ENCODE measurements around the gene ZYG11B. TPM values are rescaled to one million over a fixed set of nuclear protein-coding genes. Genes with fewer than 3 reads are reported as not detected.
A peak's percentile ranks its signal among the peaks of the same experiment; 100 is the strongest.

ZYG11B gene
- total and polyA plus RNA-seq, 2 of the 13 experiments (the other 11 are each of a cell fraction or from before 2014, with no cell fraction given), result 6.9 to 17.9 TPM

- peak overlapping the region; percentile 35 for H2AFZ ChIP-seq (ENCODE audit: low read length)
- no peaks in the 10 kb centered on the region for H3K79me2 ChIP-seq (ENCODE audit: insufficient read depth, low read length)
- WGBS (ENCODE audit: low lambda C conversion rate), result 47% methylated on average over 18 of the region's 18 CpGs
- BruUV-seq (replicated peaks), result no TSS peak
- FAIRE-seq (peak; percentile 37), DNase-seq (ENCODE audit: low spot score) (no peak), ATAC-seq (no peak)
- no peaks in the 10 kb centered on the region; a peak in 1 of 5 replicates for H3K27me3 ChIP-seq (ENCODE audit: control insufficient read depth in 1 of 2, insufficient read depth in 2 of 2, low read length in 2 of 2)
- H3K9ac ChIP-seq (ENCODE audit: insufficient read depth, low read depth, low read length), result no peak overlapping the region
- peak overlapping the region in 1 of 3 experiments; percentile 4; a peak in 1 of 6 replicates for H3K4me3 ChIP-seq (replicated peaks in 1 of 3; ENCODE audit: insufficient read depth in 1 of 3, low read depth in 2 of 3, low read length in 3 of 3)
- CTCF ChIA-PET (ENCODE audit: low intra/inter-chr PET ratio, low total read pairs), result no interaction called here
- H4K20me1 ChIP-seq (ENCODE audit: insufficient read depth, low read length), result no peaks in the 10 kb centered on the region
- no peaks in the 10 kb centered on the region for H3K36me3 ChIP-seq (replicated peaks in 1 of 2; ENCODE audit: control insufficient read depth in 1 of 2, insufficient read depth in 2 of 2, low read length in 2 of 2)
- H3K9me3 ChIP-seq (ENCODE audit: low read length), result no peaks in the 10 kb centered on the region
- H3K27ac ChIP-seq (ENCODE audit: extremely low read length, insufficient read depth, low read length), result no peak overlapping the region
- peaks cover 36% of the 10 kb centered on the region for H3K4me1 ChIP-seq (ENCODE audit: insufficient read depth, low read length)
- in situ Hi-C loops (cut with HindIII; ENCODE audit: extremely low pct_ligation_motif_present, low pct_unique_long_range_greater_than_20kb), result loop anchor here (10.0 kb wide), 1 partner anchor 478 kb away; no protein-coding TSS in a partner anchor
- POLR2A ChIA-PET, result no interaction called here
- intact Hi-C loops (cut with micrococcal nuclease; ENCODE audit: unreplicated experiment), result loop anchor here (10.0 kb wide), 2 partner anchors 118 to 218 kb away; partner anchors contain the start of genes ECHDC2 and SCP2
- peak overlapping the region; percentile 35 for H3K4me2 ChIP-seq (ENCODE audit: low read depth, low read length)
- TF ChIP-seq ZNF333 (CRISPR knock-in tag; IDR thresholded peaks at IDR 0.05; ENCODE audit: borderline replicate concordance), result no peak
- no peak for TF ChIP-seq PCBP2 (optimal IDR thresholded peaks at IDR 0.05; ENCODE audit: low read depth, low read length, poor library complexity, severe bottlenecking)
- no peak for TF ChIP-seq ZNF629 (CRISPR knock-in tag; conservative IDR thresholded peaks at IDR 0.05)
- no peak for TF ChIP-seq SATB2 (CRISPR knock-in tag; IDR thresholded peaks at IDR 0.05)
- TF ChIP-seq, protein P1, sequence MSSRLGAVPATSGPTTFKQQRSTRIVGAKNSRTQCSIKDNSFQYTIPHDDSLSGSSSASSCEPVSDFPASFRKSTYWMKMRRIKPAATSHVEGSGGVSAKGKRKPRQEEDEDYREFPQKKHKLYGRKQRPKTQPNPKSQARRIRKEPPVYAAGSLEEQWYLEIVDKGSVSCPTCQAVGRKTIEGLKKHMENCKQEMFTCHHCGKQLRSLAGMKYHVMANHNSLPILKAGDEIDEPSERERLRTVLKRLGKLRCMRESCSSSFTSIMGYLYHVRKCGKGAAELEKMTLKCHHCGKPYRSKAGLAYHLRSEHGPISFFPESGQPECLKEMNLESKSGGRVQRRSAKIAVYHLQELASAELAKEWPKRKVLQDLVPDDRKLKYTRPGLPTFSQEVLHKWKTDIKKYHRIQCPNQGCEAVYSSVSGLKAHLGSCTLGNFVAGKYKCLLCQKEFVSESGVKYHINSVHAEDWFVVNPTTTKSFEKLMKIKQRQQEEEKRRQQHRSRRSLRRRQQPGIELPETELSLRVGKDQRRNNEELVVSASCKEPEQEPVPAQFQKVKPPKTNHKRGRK (CRISPR knock-in tag; IDR thresholded peaks at IDR 0.05), result no peak
- TF ChIP-seq ZNF326 (CRISPR knock-in tag; IDR thresholded peaks at IDR 0.05; ENCODE audit: borderline replicate concordance), result no peak
- TF ChIP-seq HNRNPH1 (optimal IDR thresholded peaks at IDR 0.05; ENCODE audit: low read depth, low read length), result no peak
- no peak for TF ChIP-seq ZKSCAN5 (CRISPR knock-in tag; IDR thresholded peaks at IDR 0.05)
- TF ChIP-seq NR2F6 (IDR thresholded peaks at IDR 0.05), result no peak
- no peak for TF ChIP-seq NR2F6 (CRISPR knock-in tag; IDR thresholded peaks at IDR 0.05)
- TF ChIP-seq CCDC6 (CRISPR knock-in tag; IDR thresholded peaks at IDR 0.05), result no peak
- no peak for TF ChIP-seq ZNF552 (CRISPR knock-in tag; IDR thresholded peaks at IDR 0.05; ENCODE audit: borderline replicate concordance)
- TF ChIP-seq, protein P2, sequence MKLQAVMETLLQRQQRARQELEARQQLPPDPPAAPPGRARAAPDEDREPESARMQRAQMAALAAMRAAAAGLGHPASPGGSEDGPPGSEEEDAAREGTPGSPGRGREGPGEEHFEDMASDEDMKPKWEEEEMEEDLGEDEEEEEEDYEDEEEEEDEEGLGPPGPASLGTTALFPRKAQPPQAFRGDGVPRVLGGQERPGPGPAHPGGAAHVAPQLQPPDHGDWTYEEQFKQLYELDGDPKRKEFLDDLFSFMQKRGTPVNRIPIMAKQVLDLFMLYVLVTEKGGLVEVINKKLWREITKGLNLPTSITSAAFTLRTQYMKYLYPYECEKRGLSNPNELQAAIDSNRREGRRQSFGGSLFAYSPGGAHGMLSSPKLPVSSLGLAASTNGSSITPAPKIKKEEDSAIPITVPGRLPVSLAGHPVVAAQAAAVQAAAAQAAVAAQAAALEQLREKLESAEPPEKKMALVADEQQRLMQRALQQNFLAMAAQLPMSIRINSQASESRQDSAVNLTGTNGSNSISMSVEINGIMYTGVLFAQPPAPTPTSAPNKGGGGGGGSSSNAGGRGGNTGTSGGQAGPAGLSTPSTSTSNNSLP (IDR thresholded peaks at IDR 0.05; ENCODE audit: low read depth, low read length), result no peak
- no peak for TF ChIP-seq RAD21 (CRISPR knock-in tag; IDR thresholded peaks at IDR 0.05)
- TF ChIP-seq ATF4 (CRISPR knock-in tag; IDR thresholded peaks at IDR 0.05), result no peak
- TF ChIP-seq IRF1 (CRISPR knock-in tag; IDR thresholded peaks at IDR 0.05; ENCODE audit: low read depth), result no peak
- TF ChIP-seq, protein P3, sequence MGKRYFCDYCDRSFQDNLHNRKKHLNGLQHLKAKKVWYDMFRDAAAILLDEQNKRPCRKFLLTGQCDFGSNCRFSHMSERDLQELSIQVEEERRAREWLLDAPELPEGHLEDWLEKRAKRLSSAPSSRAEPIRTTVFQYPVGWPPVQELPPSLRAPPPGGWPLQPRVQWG (CRISPR knock-in tag; IDR thresholded peaks at IDR 0.05; ENCODE audit: borderline replicate concordance, low read depth), result no peak
- TF ChIP-seq ZNF274 (CRISPR knock-in tag; IDR thresholded peaks at IDR 0.05), result no peak
- TF ChIP-seq HCFC1 (IDR thresholded peaks at IDR 0.05; ENCODE audit: low read depth, low read length), result no peak
Measured at GRCh38 chr1:52706941-52707926, 19.0 kb upstream of the ZYG11B start.

Measured in HepG2 (cell line).